Upper lobe of left lung (tissue), 4 donors: ENCODE measurements around the gene MLLT3.

Source experiments
- EP300 ChIP-seq, 4 donors: sonication (generic); formaldehyde crosslinking; IDR thresholded peaks; one replicate each; pipeline ENCODE4 v1.5.1; 2017; ENCODE audit warnings: antibody characterized with exemption in 4 of 4, control low read depth in 2 of 4
- POLR2A ChIP-seq, 4 donors: fragments of 450-650 bp; IDR thresholded peaks; one replicate each; pipeline ENCODE4 v1.5.1; 2016 to 2017; ENCODE audit warnings: antibody characterized with exemption in 4 of 4, mild to moderate bottlenecking in 2 of 4
- POLR2AphosphoS5 ChIP-seq, 2 donors: sonication (generic); formaldehyde crosslinking; IDR thresholded peaks; one replicate each; pipeline ENCODE4 v1.5.1; 2017; ENCODE audit warnings: antibody characterized with exemption in 2 of 2
- TF ChIP-seq, protein P1 (sequence below), 6 experiments: fragments of 450-650 bp in 4 of 6; fragments of 200-600 bp in 2 of 6; sonication (generic) in 2 of 6; IDR thresholded peaks; one replicate each; pipeline ENCODE4 v1.5.1; 2016 to 2019; ENCODE audit warnings: antibody characterized with exemption in 6 of 6

DNA sequence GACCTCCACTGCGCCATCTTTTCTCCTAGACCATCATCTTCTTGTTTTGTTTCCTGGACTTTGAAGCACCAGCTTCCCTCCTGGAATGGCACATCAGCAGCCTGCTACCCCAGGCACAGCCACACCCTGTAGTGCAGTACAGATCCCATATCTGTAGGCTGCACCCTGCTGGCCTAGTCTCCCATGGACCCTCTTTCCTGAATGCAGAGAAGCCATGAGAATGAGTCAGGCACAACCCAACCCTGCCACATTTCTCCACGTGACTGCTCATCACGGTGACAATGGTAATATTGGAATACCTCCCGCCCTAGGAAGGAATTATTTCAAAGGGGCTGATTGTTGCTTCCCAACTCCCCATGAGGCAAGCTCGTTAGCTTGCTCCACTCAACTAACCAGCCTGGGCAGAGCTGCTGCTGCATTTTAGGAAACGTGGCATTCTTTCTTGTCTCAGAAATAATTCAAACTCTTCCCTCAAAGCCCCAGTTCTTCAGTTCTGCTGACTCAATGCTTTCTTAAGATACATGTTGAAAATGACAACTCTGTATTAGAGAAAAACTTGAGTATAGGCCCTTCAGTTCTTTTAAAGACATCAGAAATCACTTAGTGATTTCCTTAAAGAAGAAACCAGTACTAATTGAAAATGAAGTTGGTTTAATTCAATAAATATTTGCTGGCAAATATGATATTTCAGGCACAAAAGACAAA, 328.1 kb downstream of the MLLT3 start:
- TF ChIP-seq, protein P1, sequence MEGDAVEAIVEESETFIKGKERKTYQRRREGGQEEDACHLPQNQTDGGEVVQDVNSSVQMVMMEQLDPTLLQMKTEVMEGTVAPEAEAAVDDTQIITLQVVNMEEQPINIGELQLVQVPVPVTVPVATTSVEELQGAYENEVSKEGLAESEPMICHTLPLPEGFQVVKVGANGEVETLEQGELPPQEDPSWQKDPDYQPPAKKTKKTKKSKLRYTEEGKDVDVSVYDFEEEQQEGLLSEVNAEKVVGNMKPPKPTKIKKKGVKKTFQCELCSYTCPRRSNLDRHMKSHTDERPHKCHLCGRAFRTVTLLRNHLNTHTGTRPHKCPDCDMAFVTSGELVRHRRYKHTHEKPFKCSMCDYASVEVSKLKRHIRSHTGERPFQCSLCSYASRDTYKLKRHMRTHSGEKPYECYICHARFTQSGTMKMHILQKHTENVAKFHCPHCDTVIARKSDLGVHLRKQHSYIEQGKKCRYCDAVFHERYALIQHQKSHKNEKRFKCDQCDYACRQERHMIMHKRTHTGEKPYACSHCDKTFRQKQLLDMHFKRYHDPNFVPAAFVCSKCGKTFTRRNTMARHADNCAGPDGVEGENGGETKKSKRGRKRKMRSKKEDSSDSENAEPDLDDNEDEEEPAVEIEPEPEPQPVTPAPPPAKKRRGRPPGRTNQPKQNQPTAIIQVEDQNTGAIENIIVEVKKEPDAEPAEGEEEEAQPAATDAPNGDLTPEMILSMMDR (IDR thresholded peaks at IDR 0.05) = no peak
- no peak for TF ChIP-seq POLR2AphosphoS5 (IDR thresholded peaks at IDR 0.05)
- TF ChIP-seq POLR2A (IDR thresholded peaks at IDR 0.05) = no peak
- TF ChIP-seq EP300 (IDR thresholded peaks at IDR 0.05) = no peak
